WTC11 (cell line): ENCODE results near the gene FEN1. TPM values are rescaled to one million over a fixed set of nuclear protein-coding genes. Genes with fewer than 3 reads are reported as not detected.
A peak's percentile ranks its signal among the peaks of the same experiment; 100 is the strongest.

ENCODE experiments used
- ATAC-seq: fragments of 200-7000 bp; cut with Tn5 transposase; 2 replicates; pipeline ENCODE4 v1.10.0; 2021; ENCODE audit warnings: mild to moderate bottlenecking, moderate library complexity
- CTCF ChIA-PET: fragments of 300-600 bp; sonication (Branson Sonifier 250); formaldehyde crosslinking; loops from one replicate; lab custom pipeline; 2021; ENCODE audit warnings: antibody characterized with exemption; lab: Charles Lee
- POLR2A ChIA-PET: fragments of 350-600 bp; sonication (Branson Sonifier 250); formaldehyde crosslinking; loops from one replicate; lab custom pipeline; 2021; ENCODE audit warnings: antibody characterized with exemption; lab: Charles Lee
- DNase-seq: peaks from one replicate; pipeline ENCODE4 v3.0.0; 2021; ENCODE audit warnings: low spot score
- H3K27ac Mint-ChIP-seq: 2 replicates; pipeline ENCODE4 v1.8.0; 2021; ENCODE audit warnings: mixed read lengths
- H3K27me3 Mint-ChIP-seq: 2 replicates; pipeline ENCODE4 v1.8.0; 2021; ENCODE audit warnings: low read depth, mild to moderate bottlenecking, moderate library complexity, mixed read lengths
- H3K36me3 Mint-ChIP-seq: 2 replicates; pipeline ENCODE4 v1.8.0; 2021; ENCODE audit warnings: mixed read lengths
- H3K4me1 Mint-ChIP-seq: 2 replicates; pipeline ENCODE4 v1.8.0; 2022; ENCODE audit warnings: mixed read lengths
- H3K4me3 Mint-ChIP-seq: 2 replicates; pipeline ENCODE4 v1.8.0; 2021; ENCODE audit warnings: mild to moderate bottlenecking, moderate library complexity, mixed read lengths
- H3K9me3 Mint-ChIP-seq: 2 replicates; pipeline ENCODE4 v1.8.0; 2021; ENCODE audit warnings: mixed read lengths
- AR ChIP-seq: fragments of 250-450 bp; sonication (Bioruptor Pico); IDR thresholded peaks from 2 replicates; pipeline ENCODE4 v1.9.0; 2021; ENCODE audit warnings: mild to moderate bottlenecking
- ATF6 ChIP-seq: sonication (generic); formaldehyde crosslinking; IDR thresholded peaks from 2 replicates; pipeline ENCODE4 v1.8.1; 2023; ENCODE audit warnings: mild to moderate bottlenecking, missing genetic modification reagents
- CTCF ChIP-seq: fragments of 200-600 bp; IDR thresholded peaks from 2 replicates; pipeline ENCODE4 v1.8.0; 2022; ENCODE audit warnings: antibody characterized with exemption
- E2F5 ChIP-seq: sonication (generic); formaldehyde crosslinking; IDR thresholded peaks from 2 replicates; pipeline ENCODE4 v1.8.1; 2022; ENCODE audit warnings: mild to moderate bottlenecking, moderate library complexity, missing genetic modification reagents
- ELF4 ChIP-seq: sonication (generic); formaldehyde crosslinking; IDR thresholded peaks from 2 replicates; pipeline ENCODE4 v1.8.1; 2022; ENCODE audit warnings: low read depth, mild to moderate bottlenecking, moderate library complexity, missing genetic modification reagents
- ETV6 ChIP-seq: sonication (generic); formaldehyde crosslinking; IDR thresholded peaks from 2 replicates; pipeline ENCODE4 v1.8.1; 2022; ENCODE audit warnings: mild to moderate bottlenecking, missing genetic modification reagents
- FOXJ3 ChIP-seq: sonication (generic); formaldehyde crosslinking; IDR thresholded peaks from 2 replicates; pipeline ENCODE4 v1.9.0; 2021; ENCODE audit warnings: missing genetic modification reagents, mild to moderate bottlenecking, borderline replicate concordance
- GRHL2 ChIP-seq: fragments of 250-450 bp; sonication (Bioruptor Pico); IDR thresholded peaks from 2 replicates; pipeline ENCODE4 v1.8.0; 2022; ENCODE audit warnings: mild to moderate bottlenecking, moderate library complexity; ENCODE audit not compliant: insufficient replicate concordance, severe bottlenecking
- IRF2 ChIP-seq: sonication (generic); formaldehyde crosslinking; IDR thresholded peaks from 2 replicates; pipeline ENCODE4 v1.8.0; 2022; ENCODE audit warnings: low read depth, missing genetic modification reagents, borderline replicate concordance
- JUN ChIP-seq: sonication (generic); formaldehyde crosslinking; IDR thresholded peaks from 2 replicates; pipeline ENCODE4 v1.8.0; 2023; ENCODE audit warnings: mild to moderate bottlenecking, missing genetic modification reagents
- MAX ChIP-seq: sonication (generic); formaldehyde crosslinking; IDR thresholded peaks from 2 replicates; pipeline ENCODE4 v1.8.0; 2022; ENCODE audit warnings: mild to moderate bottlenecking, missing genetic modification reagents
- NFYB ChIP-seq: sonication (generic); formaldehyde crosslinking; conservative IDR thresholded peaks from 2 replicates; pipeline ENCODE4 v1.8.0; 2022; ENCODE audit warnings: low read depth, missing genetic modification reagents
- OVOL2 ChIP-seq: fragments of 250-450 bp; sonication (Bioruptor Pico); IDR thresholded peaks from 2 replicates; pipeline ENCODE4 v1.9.0; 2021; ENCODE audit warnings: mild to moderate bottlenecking, borderline replicate concordance
- PREB ChIP-seq: sonication (generic); formaldehyde crosslinking; IDR thresholded peaks from 2 replicates; pipeline ENCODE4 v1.8.1; 2022; ENCODE audit warnings: mild to moderate bottlenecking, missing genetic modification reagents, moderate library complexity, borderline replicate concordance
- RORB ChIP-seq: fragments of 250-450 bp; sonication (Bioruptor Pico); IDR thresholded peaks from 2 replicates; pipeline ENCODE4 v1.9.0; 2021; ENCODE audit warnings: mild to moderate bottlenecking
- SMAD3 ChIP-seq: sonication (generic); formaldehyde crosslinking; IDR thresholded peaks from 2 replicates; pipeline ENCODE4 v1.8.0; 2022; ENCODE audit warnings: missing genetic modification reagents, mild to moderate bottlenecking, borderline replicate concordance
- STAT6 ChIP-seq: sonication (generic); formaldehyde crosslinking; conservative IDR thresholded peaks from 2 replicates; pipeline ENCODE4 v1.8.1; 2023; ENCODE audit warnings: mild to moderate bottlenecking, low read depth, missing genetic modification reagents, moderate library complexity
- USF1 ChIP-seq: sonication (generic); formaldehyde crosslinking; IDR thresholded peaks from 2 replicates; pipeline ENCODE4 v1.8.0; 2022; ENCODE audit warnings: mild to moderate bottlenecking, missing genetic modification reagents
- ZNF232 ChIP-seq: sonication (generic); formaldehyde crosslinking; IDR thresholded peaks from 2 replicates; pipeline ENCODE4 v1.8.0; 2022; ENCODE audit warnings: mild to moderate bottlenecking, missing genetic modification reagents
- ZNF423 ChIP-seq: fragments of 250-450 bp; sonication (Bioruptor Pico); IDR thresholded peaks from 2 replicates; pipeline ENCODE4 v2.1.2; 2022; ENCODE audit warnings: mild to moderate bottlenecking, moderate library complexity
- total RNA-seq: library from RNA; stranded (reverse); gene quantifications from 3 replicates; pipeline ENCODE4 v1.2.3, GENCODE V29; 2021

FEN1 gene
- total RNA-seq, 1 experiment from 2014 or later, result 96.3 TPM

- TF ChIP-seq CTCF (peak; percentile 85), RORB (CRISPR knock-in tag) (no peak), ETV6 (CRISPR knock-in tag) (peak; percentile 73; the same call in 1 of the 2 replicates)
- TF ChIP-seq, all 79 proteins: peak for 5
Measured at GRCh38 chr11:61747192-61747966, 45.3 kb upstream of the FEN1 start (continued).

- ATAC-seq (no peak), DNase-seq (no peak)
- H3K4me1 Mint-ChIP-seq, result peaks cover 10% of the 10 kb centered on the region
- no peaks in the 10 kb centered on the region for H3K9me3 Mint-ChIP-seq
- H3K27ac Mint-ChIP-seq, result no peak overlapping the region
- no peak overlapping the region for H3K4me3 Mint-ChIP-seq
- ChIA-PET POLR2A (no interaction called here), CTCF (interaction anchor here (0.6 to 6.4 kb wide), 45 partner anchors 10 to 360 kb away, joined by 3 to 175 read pairs (median 7); partner anchors contain the start of genes FADS1, FEN1 and TMEM258)
- no peak for TF ChIP-seq PREB
- TF ChIP-seq FOXJ3 (CRISPR knock-in tag), result no peak
- TF ChIP-seq E2F5 (CRISPR knock-in tag), result no peak
- TF ChIP-seq NFYB (CRISPR knock-in tag), result no peak
- no peak; the same call in 1 of the 2 replicates for TF ChIP-seq CTCF
- no peak for TF ChIP-seq ZNF423 (CRISPR knock-in tag)
- no peak for TF ChIP-seq MAX
- no peak for TF ChIP-seq ATF6
- no peak for TF ChIP-seq IRF2
- TF ChIP-seq JUN (CRISPR knock-in tag), result no peak
- TF ChIP-seq USF1 (CRISPR knock-in tag), result no peak
- no peak for TF ChIP-seq ELF4 (CRISPR knock-in tag)
- TF ChIP-seq AR (CRISPR knock-in tag), result no peak
- no peak for TF ChIP-seq GRHL2 (CRISPR knock-in tag)
- TF ChIP-seq ZNF232 (CRISPR knock-in tag), result no peak
- TF ChIP-seq SMAD3 (CRISPR knock-in tag), result no peak
- TF ChIP-seq OVOL2 (CRISPR knock-in tag), result no peak
- TF ChIP-seq STAT6 (CRISPR knock-in tag), result no peak
- H3K27me3 Mint-ChIP-seq, result peaks cover 22% of the 10 kb centered on the region
- no peaks in the 10 kb centered on the region for H3K36me3 Mint-ChIP-seq
Measured at GRCh38 chr11:61747967-61748285, 44.8 kb upstream of the FEN1 start.
